GM12892 (cell line): ENCODE results near the gene LGALS9.
"Not testable (repeated sequence)": the region's sequence is repeated elsewhere in the genome, so short reads cannot be mapped to it uniquely, and the experiment has no call there.

Experiments
- DNase-seq: peaks from one replicate; pipeline ENCODE4 v3.0.0; 2011; ENCODE audit not compliant: insufficient read length
- FAIRE-seq: peaks from 2 replicates; lab custom pipeline; 2011; peaks lifted over from hg19 to GRCh38; lab: Jason Lieb, UNC
- POLR2A ChIP-seq: IDR thresholded peaks from 2 replicates; pipeline ENCODE4 v1.6.1; 2011; ENCODE audit warnings: low read depth, low read length, control low read depth
- POLR2AphosphoS5 ChIP-seq: IDR thresholded peaks from 2 replicates; pipeline ENCODE4 v1.6.1; 2011; ENCODE audit warnings: low read depth, low read length, control low read depth
- TAF1 ChIP-seq: IDR thresholded peaks from 2 replicates; pipeline ENCODE4 v1.6.1; 2011; ENCODE audit warnings: low read depth, mild to moderate bottlenecking, control low read depth, low read length, borderline replicate concordance

Gene LGALS9

DNA sequence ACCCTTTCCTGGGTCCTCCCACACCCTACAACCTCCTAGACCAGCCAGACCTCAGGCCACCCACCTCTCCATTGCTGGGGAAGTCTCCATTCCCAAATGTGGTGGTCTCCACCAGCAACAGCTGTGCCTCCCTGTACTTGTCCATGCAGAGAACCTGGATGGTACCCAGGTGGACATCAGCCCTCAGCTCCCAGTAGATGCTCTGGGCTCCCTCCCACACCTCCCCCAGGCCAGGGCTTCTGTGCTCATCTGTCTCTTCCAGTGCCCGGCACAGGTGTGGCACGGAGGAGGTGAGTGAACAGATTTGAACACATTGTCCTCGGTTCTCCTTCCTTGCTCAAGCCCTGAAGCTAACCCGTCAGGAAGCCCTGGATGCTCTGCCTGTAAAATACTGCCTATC lies 34.6 kb downstream of the LGALS9 start:
- DNase-seq = no peak

DNA sequence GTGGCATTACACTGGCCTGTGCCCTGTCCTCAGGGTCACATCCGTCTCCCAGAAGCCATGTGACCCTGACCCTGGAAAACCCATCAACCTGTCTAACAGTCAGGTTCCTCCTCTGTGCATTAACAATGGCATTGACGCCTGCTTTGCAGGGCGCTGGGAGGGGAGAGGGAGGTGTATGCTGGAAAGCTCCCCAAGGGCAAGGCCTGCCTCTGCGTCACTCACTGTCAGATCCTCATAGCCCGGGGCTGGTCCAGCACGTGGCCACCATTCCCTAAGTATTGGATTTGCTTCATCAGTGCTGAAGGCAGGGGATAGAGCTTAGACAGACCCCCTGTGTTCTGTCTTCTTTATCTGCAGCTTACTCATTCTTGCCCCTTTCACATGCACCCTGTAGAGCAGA lies 35.3 kb downstream of the LGALS9 start:
- FAIRE-seq, DNase-seq: not testable (repeated sequence)

More for the DNA sequence above, 34.6 kb downstream of the LGALS9 start:
- TF ChIP-seq TAF1 (no peak), POLR2A (no peak), POLR2AphosphoS5 (no peak)
- FAIRE-seq = no peak

DNA sequence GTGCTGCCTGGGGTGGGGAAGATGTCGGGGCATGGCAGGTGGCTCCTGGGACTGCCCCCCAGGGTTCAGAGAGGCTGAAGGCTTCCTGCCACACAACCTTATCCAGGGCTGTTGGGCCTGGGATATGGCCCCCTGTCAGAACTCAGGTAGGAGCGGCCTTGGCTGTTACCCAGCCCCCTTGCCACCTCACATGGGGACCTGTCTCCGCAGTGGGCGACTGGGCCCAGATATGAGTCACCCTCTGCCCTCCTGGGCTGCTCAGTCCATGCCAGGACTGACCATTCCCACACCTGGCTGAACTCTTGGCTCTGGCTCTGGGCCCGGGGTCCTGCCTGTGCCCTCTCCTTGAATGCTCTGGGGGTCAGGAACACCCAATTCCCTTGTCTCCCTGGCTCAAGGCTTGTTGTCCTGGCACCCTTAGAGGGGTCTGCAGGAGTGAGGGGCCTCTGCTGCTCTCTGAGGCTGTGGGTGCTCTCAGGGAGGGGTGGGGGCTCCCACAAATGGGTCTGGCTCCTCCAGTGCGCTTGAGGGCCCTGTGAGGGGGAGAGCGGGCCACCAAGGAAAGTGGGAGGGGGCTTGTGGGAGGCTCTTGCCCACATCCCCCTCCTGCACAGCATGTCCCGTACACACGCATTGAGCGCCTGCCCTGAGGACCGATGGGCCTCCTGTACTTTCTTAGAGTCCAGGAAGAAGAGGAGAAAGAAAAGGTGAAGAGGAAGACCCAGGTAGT lies 36.0 kb downstream of the LGALS9 start:
- DNase-seq = no peak
- TF ChIP-seq POLR2AphosphoS5 (no peak), POLR2A (no peak), TAF1 (no peak)
- FAIRE-seq = no peak

DNA sequence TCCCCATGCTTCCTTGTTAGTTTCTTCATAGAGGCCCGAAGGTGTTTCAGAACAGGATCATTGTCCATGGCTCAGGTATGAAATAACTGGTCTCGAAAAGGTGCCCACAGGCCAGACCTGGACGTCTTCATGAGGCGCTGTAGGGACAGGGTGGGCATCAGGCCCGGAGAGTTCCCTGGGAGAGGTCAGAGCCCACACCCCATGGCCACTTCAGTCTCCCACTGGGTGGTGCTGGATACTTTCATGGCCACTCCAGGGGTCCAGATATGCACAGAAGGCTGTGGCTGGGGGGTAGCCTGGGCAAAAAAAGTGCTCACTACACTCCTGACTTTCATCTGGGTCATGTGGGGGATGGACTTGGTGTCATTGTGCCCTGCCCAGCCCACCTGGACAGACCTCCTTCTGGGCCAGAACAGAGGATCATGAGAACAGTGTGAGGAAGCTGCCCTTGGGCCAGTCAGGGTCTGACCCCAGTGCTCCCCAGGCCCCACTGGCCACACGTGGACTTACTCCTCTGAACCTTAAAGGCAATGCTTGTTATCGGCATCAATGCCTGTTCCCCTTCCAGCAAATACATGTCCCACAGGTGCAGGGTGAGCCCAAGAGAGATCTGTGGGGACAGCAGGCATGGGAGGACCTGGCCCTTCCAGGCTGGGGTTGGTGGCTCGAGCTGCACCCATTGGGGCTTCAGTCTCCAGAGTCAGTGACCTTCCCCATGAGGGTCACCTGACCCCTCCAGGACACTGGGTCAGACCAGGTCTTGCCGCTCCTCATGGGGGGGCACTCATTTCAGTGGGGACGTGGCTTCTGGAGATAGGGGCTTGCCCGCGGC lies 36.9 kb downstream of the LGALS9 start:
- no peak for TF ChIP-seq POLR2AphosphoS5
- TF ChIP-seq TAF1 = no peak
- TF ChIP-seq POLR2A = no peak
- FAIRE-seq (no peak), DNase-seq (no peak)

DNA sequence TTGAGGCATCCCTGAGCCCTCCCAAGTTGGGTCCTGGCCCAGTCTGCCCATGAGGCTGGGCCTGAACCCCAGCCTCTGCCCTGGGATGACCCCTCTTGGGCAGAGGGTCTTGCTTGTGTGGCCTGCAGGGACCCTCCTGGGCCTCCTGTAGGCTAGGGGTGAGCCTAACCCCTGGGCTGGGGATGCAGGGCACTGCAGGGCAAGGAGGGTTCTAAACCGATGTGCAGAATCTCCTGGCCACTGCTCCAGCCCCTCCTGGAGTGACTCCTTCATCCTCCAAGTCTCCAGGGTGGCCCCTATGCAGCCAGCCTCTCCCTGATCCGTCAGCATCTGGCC lies 37.5 kb downstream of the LGALS9 start:
- FAIRE-seq = no peak
- TF ChIP-seq POLR2A (no peak), POLR2AphosphoS5 (no peak), TAF1 (no peak)
- DNase-seq = no peak

DNA sequence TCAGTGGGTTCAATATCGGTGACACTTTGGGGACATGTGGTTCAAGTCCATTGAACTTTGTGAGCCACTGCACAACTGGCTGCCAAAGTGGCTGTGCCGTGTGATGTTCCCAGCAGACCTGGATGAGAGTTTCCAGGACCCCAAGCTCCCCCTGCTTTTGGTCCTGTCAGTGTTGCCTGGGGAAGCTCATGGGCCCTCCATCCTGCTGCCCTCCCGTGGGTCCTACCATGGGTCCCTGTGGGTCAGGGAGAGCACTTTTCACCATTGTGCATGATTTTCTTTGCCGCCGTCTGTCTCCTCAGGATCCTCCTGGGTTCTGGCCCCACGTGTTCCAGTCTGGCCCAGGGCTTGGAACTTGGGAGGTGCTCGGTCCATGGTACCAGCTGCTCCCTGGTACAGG lies 38.1 kb downstream of the LGALS9 start:
- FAIRE-seq (no peak), DNase-seq (no peak)
- no peak for TF ChIP-seq POLR2AphosphoS5
- TF ChIP-seq TAF1 = no peak
- no peak for TF ChIP-seq POLR2A

DNA sequence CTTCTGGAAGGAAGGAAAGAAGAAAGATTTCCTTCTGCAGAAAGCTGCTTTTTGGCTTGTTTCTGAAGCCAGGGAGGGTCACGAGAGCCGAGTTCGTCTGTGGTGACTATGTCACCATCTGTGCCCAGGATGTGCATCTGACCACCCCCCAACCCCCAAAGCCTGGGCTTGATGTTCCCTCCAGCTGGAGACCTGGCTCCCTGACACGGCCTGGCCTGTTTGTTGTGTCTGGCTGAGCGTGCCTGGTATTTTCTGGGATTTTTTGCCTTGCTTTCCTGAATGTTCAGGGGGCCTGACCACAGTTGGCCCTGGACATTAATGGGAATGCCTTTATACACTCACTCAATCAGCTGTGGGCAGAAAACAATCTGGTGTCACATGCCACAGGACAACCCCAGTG lies 38.9 kb downstream of the LGALS9 start:
- TF ChIP-seq POLR2A = no peak
- FAIRE-seq (no peak), DNase-seq (no peak)

DNA sequence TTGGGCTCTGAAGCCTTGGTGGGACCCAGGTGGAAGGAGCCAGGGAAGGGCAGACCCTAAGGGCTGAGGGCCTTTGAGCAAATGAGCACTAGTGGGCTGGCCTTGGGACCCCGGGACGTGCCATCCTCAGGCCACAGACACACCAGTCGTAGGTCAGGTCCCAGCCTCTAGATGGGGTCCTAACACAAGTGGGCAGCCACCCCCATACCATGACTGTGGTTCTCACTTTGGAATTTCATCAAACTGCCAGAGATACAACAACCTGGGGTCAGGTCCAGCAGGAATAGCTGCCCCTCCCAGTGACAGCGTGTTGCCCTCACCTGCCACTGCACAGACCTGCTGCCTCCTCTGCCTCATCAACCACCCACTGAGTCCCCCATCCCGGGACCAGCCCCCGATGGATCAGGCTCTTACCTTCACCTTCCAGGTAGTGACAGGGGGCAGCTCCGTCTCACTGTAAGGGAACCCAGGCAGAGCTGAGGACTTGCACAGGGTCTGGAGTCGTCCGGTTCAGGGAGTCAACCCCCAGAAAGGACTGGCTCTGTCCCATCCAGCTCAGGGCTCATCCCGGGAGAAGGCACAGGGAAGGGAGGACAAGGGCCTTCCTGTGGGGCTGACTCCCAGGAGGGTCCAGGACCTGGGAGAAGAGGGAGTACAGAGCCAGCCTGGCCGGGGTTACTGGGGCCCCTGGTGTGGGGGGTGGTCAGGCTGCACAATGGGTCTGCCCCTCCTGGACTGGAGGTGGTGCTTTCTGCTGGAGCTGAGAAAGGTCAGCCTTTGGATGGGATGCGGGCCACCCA lies 40.0 kb downstream of the LGALS9 start:
- FAIRE-seq (no peak), DNase-seq (no peak)
- no peak for TF ChIP-seq TAF1
- no peak for TF ChIP-seq POLR2A
- TF ChIP-seq POLR2AphosphoS5 = no peak

DNA sequence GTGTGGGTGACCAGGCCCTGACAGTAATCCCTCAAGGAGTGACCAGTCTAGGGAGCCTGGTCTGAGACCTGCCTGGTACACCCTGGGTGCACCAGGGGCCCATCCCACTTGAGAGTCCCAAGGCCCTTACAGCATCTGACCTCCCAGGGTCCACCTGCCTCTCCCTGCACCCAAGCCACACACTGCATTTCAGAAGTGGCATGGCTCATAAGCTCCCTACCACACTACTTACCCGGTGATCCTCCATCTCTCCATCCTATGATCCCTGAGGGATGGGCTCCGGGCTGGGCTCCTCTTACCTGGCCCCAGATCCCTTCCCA lies 40.6 kb downstream of the LGALS9 start:
- no peak for DNase-seq
- no peak for FAIRE-seq
- no peak for TF ChIP-seq POLR2A
- TF ChIP-seq TAF1 = no peak
- TF ChIP-seq POLR2AphosphoS5 = no peak

DNA sequence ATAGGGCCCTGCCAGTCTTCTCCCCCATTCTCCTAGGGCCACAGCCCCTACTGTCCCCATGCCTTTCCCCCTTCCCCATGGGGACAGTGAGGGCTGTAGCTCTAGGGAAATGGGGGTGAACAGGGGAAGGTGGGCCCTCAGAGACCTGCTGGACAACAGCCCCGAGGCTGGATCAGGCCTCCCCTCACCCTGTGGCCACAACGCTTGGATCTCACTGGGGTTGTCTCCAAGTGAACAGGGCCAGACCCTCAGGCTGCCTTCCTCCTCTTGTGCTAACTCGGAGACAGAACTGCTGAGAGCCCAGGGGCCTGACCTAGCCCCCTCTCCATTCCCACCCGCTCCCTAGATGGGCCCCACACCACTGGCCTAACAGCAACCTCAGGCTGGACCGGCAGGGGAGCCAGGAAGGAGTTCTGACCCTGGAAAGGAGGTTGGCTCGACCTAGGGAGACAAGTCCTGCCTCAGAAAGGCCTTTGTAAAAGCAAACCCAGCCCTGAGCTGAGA lies 41.0 kb downstream of the LGALS9 start:
- not testable (repeated sequence) for FAIRE-seq

DNA sequence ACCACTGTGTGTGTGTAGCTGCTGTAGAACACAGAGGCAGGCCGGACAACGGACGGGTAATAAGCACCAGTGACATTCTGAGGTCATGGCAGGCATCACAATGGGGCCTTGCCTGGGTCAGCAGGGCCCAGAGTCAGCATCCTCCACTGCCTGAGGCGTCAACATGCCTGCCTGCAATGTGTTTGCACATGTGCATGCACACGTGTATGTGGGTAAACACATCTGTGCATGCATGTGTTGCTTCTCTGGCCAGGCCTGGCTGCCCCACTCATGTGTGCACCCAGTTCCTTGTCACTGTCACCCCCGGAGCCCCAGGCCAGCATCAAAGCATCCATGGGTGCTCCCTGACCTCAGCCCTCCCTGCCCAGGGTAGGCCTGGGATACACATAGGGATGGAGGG lies 43.3 kb downstream of the LGALS9 start:
- TF ChIP-seq POLR2A (no peak), TAF1 (no peak), POLR2AphosphoS5 (no peak)
- DNase-seq (no peak), FAIRE-seq (no peak)

More for the DNA sequence above, 41.0 kb downstream of the LGALS9 start:
- not testable (repeated sequence) for DNase-seq

DNA sequence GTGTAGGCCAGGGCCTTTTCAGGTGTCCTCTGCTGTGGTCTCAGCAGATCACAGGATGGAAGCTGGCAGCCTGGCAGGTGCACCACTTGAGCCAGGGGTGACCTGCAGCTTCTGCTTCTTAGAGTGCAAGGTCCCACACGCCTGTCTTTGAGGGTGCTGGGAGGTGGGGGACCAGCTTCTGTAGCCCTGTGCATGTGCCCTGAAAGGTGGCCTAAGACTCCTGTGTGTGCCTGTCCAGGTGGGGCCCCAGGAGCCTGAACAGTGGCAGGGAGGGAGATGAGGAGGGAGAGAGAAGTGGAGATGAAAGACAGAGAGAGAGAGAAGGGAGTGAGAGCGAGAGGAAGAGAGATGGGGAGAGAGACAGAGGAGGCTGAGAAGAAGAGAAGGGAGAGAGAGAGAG lies 46.2 kb downstream of the LGALS9 start:
- TF ChIP-seq POLR2AphosphoS5 (no peak), POLR2A (no peak)
- DNase-seq (no peak), FAIRE-seq (no peak)

DNA sequence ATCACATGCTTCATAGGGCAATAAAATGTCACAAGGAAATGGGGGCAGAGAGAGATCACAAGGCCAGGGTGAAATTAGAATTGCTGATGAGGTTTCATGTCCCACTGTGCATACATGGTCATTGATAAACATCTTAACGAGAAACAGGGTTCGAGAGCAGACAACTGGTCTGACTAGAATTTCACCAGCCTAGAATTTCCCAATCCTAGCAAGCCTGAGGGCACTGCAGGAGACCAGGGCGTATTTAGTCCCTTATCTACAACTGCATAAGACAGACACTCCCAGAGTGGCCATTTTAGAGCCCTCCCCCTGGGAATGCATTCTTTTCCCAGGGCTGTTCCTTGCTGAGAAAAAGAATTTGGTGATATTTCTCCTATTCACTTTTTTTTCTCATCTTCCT lies 55.3 kb downstream of the LGALS9 start:
- FAIRE-seq, DNase-seq: not testable (repeated sequence)
